SKM-1 (cell line): ENCODE measurements around the gene CSMD2.

Experiments used
- DNase-seq: peaks from one replicate; lab custom pipeline; 2025; ENCODE audit not compliant: unreplicated experiment; lab: John Stamatoyannopoulos, UW

Gene CSMD2

GRCh38 chr1:33768106-33768505 lies 396.9 kb downstream of the CSMD2 start:
- no peak for DNase-seq

GRCh38 chr1:33764149-33764548 lies 400.9 kb downstream of the CSMD2 start:
- no peak for DNase-seq

GRCh38 chr1:33763406-33763805 lies 401.6 kb downstream of the CSMD2 start:
- no peak for DNase-seq

GRCh38 chr1:33762962-33763361 lies 402.1 kb downstream of the CSMD2 start:
- no peak for DNase-seq

- DNase-seq = no peak
Measured at GRCh38 chr1:33762109-33762830, 402.8 kb downstream of the CSMD2 start.

- no peak for DNase-seq
Measured at GRCh38 chr1:33758698-33759097, 406.3 kb downstream of the CSMD2 start.

GRCh38 chr1:33753087-33753856 lies 411.8 kb downstream of the CSMD2 start:
- DNase-seq = no peak

- DNase-seq = no peak
Measured at GRCh38 chr1:33745942-33746341, 419.1 kb downstream of the CSMD2 start.

- no peak for DNase-seq
Measured at GRCh38 chr1:33743221-33743998, 421.6 kb downstream of the CSMD2 start.

GRCh38 chr1:33742663-33743062 lies 422.4 kb downstream of the CSMD2 start:
- DNase-seq = no peak

GRCh38 chr1:33741749-33742148 lies 423.3 kb downstream of the CSMD2 start:
- DNase-seq = no peak

GRCh38 chr1:33740040-33740744 lies 424.8 kb downstream of the CSMD2 start:
- no peak for DNase-seq

GRCh38 chr1:33738976-33739375 lies 426.1 kb downstream of the CSMD2 start:
- no peak for DNase-seq

- DNase-seq = no peak
Measured at GRCh38 chr1:33738536-33738935, 426.5 kb downstream of the CSMD2 start.

GRCh38 chr1:33736496-33736895 lies 428.5 kb downstream of the CSMD2 start:
- no peak for DNase-seq

GRCh38 chr1:33735624-33736023 lies 429.4 kb downstream of the CSMD2 start:
- no peak for DNase-seq

GRCh38 chr1:33727310-33727709 lies 437.7 kb downstream of the CSMD2 start:
- DNase-seq = no peak

GRCh38 chr1:33726274-33726804 lies 438.7 kb downstream of the CSMD2 start:
- no peak for DNase-seq

GRCh38 chr1:33725556-33726160 lies 439.4 kb downstream of the CSMD2 start:
- no peak for DNase-seq

- DNase-seq = no peak
Measured at GRCh38 chr1:33725037-33725436, 440.0 kb downstream of the CSMD2 start.
